Gastroesophageal sphincter (tissue), 4 donors: ENCODE data around the gene KRT28. TPM values are rescaled to one million over a fixed set of nuclear protein-coding genes. Genes with fewer than 3 reads are reported as not detected.
"Not testable (repeated sequence)": the region's sequence is repeated elsewhere in the genome, so short reads cannot be mapped to it uniquely, and the experiment has no call there.

Source experiments
- ATAC-seq: fragments of 150-250 bp; one replicate; pipeline ENCODE4 v1.9.1; 2016; ENCODE audit warnings: mild to moderate bottlenecking, moderate library complexity
- H3K27ac ChIP-seq, 4 donors: fragments of 200-600 bp; sonication (generic) in 3 of 4; 1 replicate in 3 of 4; 2 replicates in 1 of 4; pipeline ENCODE4 v1.5.1; 2016 to 2019
- H3K27me3 ChIP-seq: fragments of 200-600 bp; sonication (generic); one replicate; pipeline ENCODE4 v1.5.1; 2019
- H3K36me3 ChIP-seq, 2 donors: fragments of 200-600 bp; sonication (generic); one replicate each; pipeline ENCODE4 v1.5.1; 2019; ENCODE audit warnings: control low read depth in 1 of 2
- H3K4me1 ChIP-seq, 3 donors: fragments of 200-600 bp; sonication (generic); 1 replicate in 2 of 3; 2 replicates in 1 of 3; pipeline ENCODE4 v1.5.1; 2016 to 2019; ENCODE audit warnings: control low read depth in 2 of 3
- H3K4me3 ChIP-seq, 2 donors: fragments of 200-600 bp; sonication (generic); one replicate each; pipeline ENCODE4 v1.5.1; 2019; ENCODE audit warnings: mild to moderate bottlenecking in 1 of 2, moderate library complexity in 1 of 2
- H3K9me3 ChIP-seq, 3 donors: fragments of 200-600 bp; sonication (generic); one replicate each; pipeline ENCODE4 v1.5.1; 2017 to 2019; ENCODE audit warnings: control low read depth in 2 of 3
- EP300 ChIP-seq: sonication (generic); formaldehyde crosslinking; IDR thresholded peaks from one replicate; pipeline ENCODE4 v1.6.1; 2017; ENCODE audit warnings: antibody characterized with exemption, mild to moderate bottlenecking
- POLR2A ChIP-seq, 2 donors: fragments of 450-650 bp; IDR thresholded peaks; one replicate each; pipeline ENCODE4 v1.6.1; 2017; ENCODE audit warnings: antibody characterized with exemption in 2 of 2, mild to moderate bottlenecking in 2 of 2, moderate library complexity in 1 of 2
- POLR2AphosphoS5 ChIP-seq: sonication (generic); formaldehyde crosslinking; IDR thresholded peaks from one replicate; pipeline ENCODE4 v1.6.1; 2017; ENCODE audit warnings: antibody characterized with exemption
- WGBS, 2 donors: methylation state at CpG; one replicate each; pipeline ENCODE4 v1.1.5; 2018; ENCODE audit warnings: low coverage in 1 of 2; 5-methylcytosine and 5-hydroxymethylcytosine counted together
- total RNA-seq, 4 donors: library from RNA; depleted of rRNA; stranded (reverse); fragments of >200 nt; gene quantifications; one replicate each; pipeline ENCODE4 v1.1.0, GENCODE V29; 2016
- TF ChIP-seq, protein P1 (sequence below), 4 experiments: fragments of 200-600 bp in 2 of 4; fragments of 450-650 bp in 2 of 4; sonication (generic) in 1 of 4; IDR thresholded peaks; one replicate each; pipeline ENCODE4 v1.5.1; 2017 to 2019; ENCODE audit warnings: antibody characterized with exemption in 4 of 4, mild to moderate bottlenecking in 2 of 4, moderate library complexity in 2 of 4

KRT28 gene
- total RNA-seq, 4 donors from 2014 or later, result not detected

DNA sequence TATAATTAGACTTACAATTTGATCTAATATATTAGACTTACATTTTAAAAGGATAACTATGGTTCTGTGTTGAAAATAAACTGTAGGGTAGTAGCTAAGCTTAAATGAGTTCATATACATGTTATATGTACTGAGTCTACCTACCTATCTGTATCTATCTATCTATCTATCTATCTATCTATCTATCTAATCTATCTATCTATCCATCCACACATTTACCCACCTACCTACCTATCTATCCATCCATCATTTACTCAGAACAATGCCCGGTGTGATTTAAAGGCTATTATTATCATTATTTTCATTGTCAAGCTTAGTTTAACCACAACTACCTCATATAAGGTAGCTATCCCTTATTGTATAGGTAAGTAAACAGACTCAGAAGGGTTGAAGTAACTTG lies 15.6 kb upstream of the KRT28 start:
- TF ChIP-seq, protein P1, sequence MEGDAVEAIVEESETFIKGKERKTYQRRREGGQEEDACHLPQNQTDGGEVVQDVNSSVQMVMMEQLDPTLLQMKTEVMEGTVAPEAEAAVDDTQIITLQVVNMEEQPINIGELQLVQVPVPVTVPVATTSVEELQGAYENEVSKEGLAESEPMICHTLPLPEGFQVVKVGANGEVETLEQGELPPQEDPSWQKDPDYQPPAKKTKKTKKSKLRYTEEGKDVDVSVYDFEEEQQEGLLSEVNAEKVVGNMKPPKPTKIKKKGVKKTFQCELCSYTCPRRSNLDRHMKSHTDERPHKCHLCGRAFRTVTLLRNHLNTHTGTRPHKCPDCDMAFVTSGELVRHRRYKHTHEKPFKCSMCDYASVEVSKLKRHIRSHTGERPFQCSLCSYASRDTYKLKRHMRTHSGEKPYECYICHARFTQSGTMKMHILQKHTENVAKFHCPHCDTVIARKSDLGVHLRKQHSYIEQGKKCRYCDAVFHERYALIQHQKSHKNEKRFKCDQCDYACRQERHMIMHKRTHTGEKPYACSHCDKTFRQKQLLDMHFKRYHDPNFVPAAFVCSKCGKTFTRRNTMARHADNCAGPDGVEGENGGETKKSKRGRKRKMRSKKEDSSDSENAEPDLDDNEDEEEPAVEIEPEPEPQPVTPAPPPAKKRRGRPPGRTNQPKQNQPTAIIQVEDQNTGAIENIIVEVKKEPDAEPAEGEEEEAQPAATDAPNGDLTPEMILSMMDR (IDR thresholded peaks at IDR 0.05), result no peak
- TF ChIP-seq POLR2A (IDR thresholded peaks at IDR 0.05), result no peak
- TF ChIP-seq EP300, result no peak
- TF ChIP-seq POLR2AphosphoS5, result no peak
- no peak for ATAC-seq
- Histone ChIP-seq H3K27me3 (peaks cover 25% of the 10 kb centered on the region), H3K4me1 (peaks cover 0 to 23% (median 4%) of the 10 kb centered on the region in 3 donors), H3K4me3 (no peak overlapping the region), H3K9me3 (no peaks in the 10 kb centered on the region), H3K27ac (no peak overlapping the region), H3K36me3 (peaks cover 0 to 11% of the 10 kb centered on the region in 2 donors)
- WGBS, 2 donors, result 89% methylated on average over 1 of the region's 1 CpG

GRCh38 chr17:40814657-40815056 lies 14.9 kb upstream of the KRT28 start:
- Histone ChIP-seq H3K4me1 (peaks cover 0 to 16% (median 4%) of the 10 kb centered on the region in 3 donors), H3K36me3 (peaks cover 0 to 11% of the 10 kb centered on the region in 2 donors), H3K27me3 (peaks cover 29% of the 10 kb centered on the region)
- H3K9me3 ChIP-seq, H3K4me3 ChIP-seq, ATAC-seq, H3K27ac ChIP-seq: not testable (repeated sequence)
- WGBS, 2 donors, result 44 to 78% methylated on average over 2 to 3 of the region's 3 CpGs

DNA sequence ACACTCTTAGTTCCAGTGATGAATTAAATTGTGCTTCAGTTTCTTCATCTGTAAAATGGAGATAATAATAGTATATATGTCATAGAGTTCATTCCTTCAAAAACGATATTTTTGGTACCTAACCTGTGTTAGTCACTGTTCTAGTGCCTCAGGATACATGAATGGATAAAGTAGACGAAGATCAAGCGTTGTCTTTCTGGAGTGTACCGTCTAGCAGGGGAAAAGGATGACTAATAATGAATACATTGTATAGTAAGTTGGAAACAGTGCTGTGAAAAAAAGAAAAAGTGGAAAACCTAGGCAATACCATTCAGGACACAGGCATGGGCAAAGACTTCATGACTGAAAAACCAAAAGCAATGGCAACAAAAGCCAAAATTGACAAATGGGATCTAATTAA lies 14.0 kb upstream of the KRT28 start:
- H3K4me3 ChIP-seq, result no peak overlapping the region
- 65 to 90% methylated on average over 4 of the region's 4 CpGs for WGBS, 2 donors
- peaks cover 0 to 10% (median 4%) of the 10 kb centered on the region in 3 donors for H3K4me1 ChIP-seq
- TF ChIP-seq EP300 (no peak), POLR2A (IDR thresholded peaks at IDR 0.05) (no peak), POLR2AphosphoS5 (no peak)
- TF ChIP-seq, protein P1 (IDR thresholded peaks at IDR 0.05), result no peak
- peaks cover 0 to 11% of the 10 kb centered on the region in 2 donors for H3K36me3 ChIP-seq
- H3K27ac ChIP-seq, result no peak overlapping the region
- peaks cover 38% of the 10 kb centered on the region for H3K27me3 ChIP-seq
- ATAC-seq, result no peak
- H3K9me3 ChIP-seq, result no peaks in the 10 kb centered on the region

DNA sequence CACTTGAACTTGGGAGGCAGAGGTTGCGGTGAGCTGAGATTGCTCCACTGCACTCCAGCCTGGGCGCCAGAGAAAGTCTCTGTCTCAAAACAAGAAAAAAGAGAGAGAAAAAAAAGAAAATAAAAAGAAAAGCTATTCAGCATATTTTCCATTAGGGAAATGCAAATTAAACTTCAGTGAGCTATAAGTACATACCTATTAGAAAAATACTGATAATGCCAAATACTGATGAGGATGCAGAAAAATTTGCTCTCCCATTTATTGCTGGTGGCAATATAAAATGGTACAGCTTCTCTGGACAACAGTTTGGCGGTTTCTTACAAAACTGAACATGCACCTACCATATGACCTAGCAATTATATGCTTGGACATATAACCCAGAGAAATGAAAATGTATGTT lies 12.9 kb upstream of the KRT28 start:
- WGBS, 2 donors, result 74 to 100% methylated on average over 1 to 3 of the region's 3 CpGs
- H3K9me3 ChIP-seq, result no peaks in the 10 kb centered on the region
- no peak overlapping the region for H3K4me3 ChIP-seq
- H3K27me3 ChIP-seq, result peaks cover 49% of the 10 kb centered on the region
- H3K4me1 ChIP-seq, result peaks cover 0 to 4% (median 0%) of the 10 kb centered on the region in 3 donors
- no peak for ATAC-seq
- TF ChIP-seq POLR2A (IDR thresholded peaks at IDR 0.05), result no peak
- TF ChIP-seq EP300, result no peak
- TF ChIP-seq POLR2AphosphoS5, result no peak
- TF ChIP-seq, protein P1 (IDR thresholded peaks at IDR 0.05), result no peak
- H3K27ac ChIP-seq, result no peak overlapping the region
- H3K36me3 ChIP-seq, result peaks cover 0 to 8% of the 10 kb centered on the region in 2 donors

DNA sequence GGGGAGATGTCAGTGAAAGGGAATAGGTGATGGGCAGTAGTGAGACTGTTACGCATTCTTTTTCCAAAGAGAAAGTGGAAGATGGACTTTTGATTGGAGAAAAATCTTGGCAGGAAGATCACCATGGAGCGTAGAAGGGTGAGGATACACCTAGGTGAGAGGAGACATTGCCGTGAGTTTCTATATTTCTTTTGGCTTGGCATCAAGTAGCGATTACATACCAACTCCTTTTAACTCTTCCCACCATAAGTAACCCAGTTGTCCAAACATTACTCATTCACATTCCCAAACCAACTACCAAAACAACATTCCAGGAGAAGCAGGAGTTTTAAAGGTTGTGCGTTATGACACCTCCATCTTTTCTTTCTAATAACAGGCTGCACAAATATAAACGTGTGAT lies 10.7 kb upstream of the KRT28 start:
- Histone ChIP-seq H3K36me3 (no peaks in the 10 kb centered on the region), H3K9me3 (no peaks in the 10 kb centered on the region), H3K27ac (no peak overlapping the region), H3K27me3 (peaks cover 71% of the 10 kb centered on the region), H3K4me3 (no peak overlapping the region), H3K4me1 (no peaks in the 10 kb centered on the region)
- no peak for ATAC-seq
- TF ChIP-seq EP300 (no peak), POLR2AphosphoS5 (no peak), POLR2A (IDR thresholded peaks at IDR 0.05) (no peak)
- TF ChIP-seq, protein P1 (IDR thresholded peaks at IDR 0.05), result no peak
- 57% methylated on average over 6 of the region's 6 CpGs for WGBS, 2 donors
